H1 (cell line): ENCODE measurements around the gene BLNK. TPM values are rescaled to one million over a fixed set of nuclear protein-coding genes. Genes with fewer than 3 reads are reported as not detected.

Source experiments
- CTCF ChIA-PET: fragments of 300-600 bp; sonication (Branson Sonifier 250); formaldehyde crosslinking; loops from one replicate; lab custom pipeline; 2021; ENCODE audit not compliant: partially characterized antibody; lab: Charles Lee
- POLR2A ChIA-PET: fragments of 300-600 bp; sonication (Branson Sonifier 250); formaldehyde crosslinking; loops from one replicate; lab custom pipeline; 2021; ENCODE audit warnings: inconsistent platforms; ENCODE audit not compliant: partially characterized antibody; lab: Charles Lee
- DNase-seq, 2 experiments: peaks; one replicate each; pipeline versions ENCODE4 v3.0.0 to v3.0.0-alpha.2; 2010 to 2022; ENCODE audit warnings: low spot score in 2 of 2, low read depth in 1 of 2, mixed read lengths in 1 of 2
- FAIRE-seq: peaks from 2 replicates; lab custom pipeline; 2011; peaks lifted over from hg19 to GRCh38; lab: Jason Lieb, UNC
- H2AFZ ChIP-seq: 2 replicates; pipeline ENCODE4 v1.8.1; 2012; ENCODE audit warnings: low read length, inconsistent platforms
- H2AK5ac ChIP-seq: 2 replicates; pipeline ENCODE4 v1.6.1; 2013; ENCODE audit warnings: low read depth, low read length
- H2BK120ac ChIP-seq: replicated peaks from 2 replicates; pipeline ENCODE3; 2013; ENCODE audit warnings: low read depth, low read length, inconsistent platforms
- H2BK12ac ChIP-seq: 2 replicates; pipeline ENCODE4 v1.6.1; 2013; ENCODE audit warnings: low read depth, low read length
- H2BK15ac ChIP-seq: 2 replicates; pipeline ENCODE4 v1.6.1; 2013; ENCODE audit warnings: low read length
- H2BK20ac ChIP-seq: 2 replicates; pipeline ENCODE4 v1.6.1; 2013; ENCODE audit warnings: low read length
- H2BK5ac ChIP-seq: 2 replicates; pipeline ENCODE4 v1.6.1; 2013; ENCODE audit warnings: low read depth, low read length
- H3K14ac ChIP-seq: 2 replicates; pipeline ENCODE4 v1.6.1; 2013; ENCODE audit warnings: inconsistent platforms; ENCODE audit not compliant: insufficient read length
- H3K18ac ChIP-seq: 2 replicates; pipeline ENCODE4 v1.6.1; 2013; ENCODE audit warnings: low read length; ENCODE audit errors: extremely low read depth
- H3K23ac ChIP-seq: 2 replicates; pipeline ENCODE4 v1.6.1; 2013; ENCODE audit warnings: inconsistent platforms; ENCODE audit not compliant: insufficient read length
- H3K23me2 ChIP-seq: 2 replicates; pipeline ENCODE4 v1.6.1; 2013; ENCODE audit warnings: low read depth, low read length
- H3K27ac ChIP-seq: 2 replicates; pipeline ENCODE4 v1.6.1; 2011; ENCODE audit warnings: low read depth, low read length, inconsistent platforms
- H3K27me3 ChIP-seq, 4 experiments: replicated peaks in 1 of 4; 1 replicate in 1 of 4; 2 replicates in 3 of 4; pipeline versions ENCODE4 v1.6.1 to v1.8.1; 2011 to 2013; ENCODE audit warnings: low read length in 3 of 4, mild to moderate bottlenecking in 3 of 4, inconsistent platforms in 2 of 4, mixed read lengths in 2 of 4, moderate library complexity in 1 of 4; ENCODE audit not compliant: control insufficient read depth in 3 of 4, insufficient read depth in 3 of 4; ENCODE audit errors: extremely low read depth in 1 of 4
- H3K36me3 ChIP-seq, 4 experiments: 2 replicates each; pipeline versions ENCODE4 v1.6.1 to v1.8.1; 2011 to 2013; ENCODE audit warnings: mild to moderate bottlenecking in 4 of 4, low read length in 3 of 4, moderate library complexity in 2 of 4, control low read depth in 1 of 4, inconsistent platforms in 1 of 4; ENCODE audit not compliant: insufficient read depth in 4 of 4, control insufficient read depth in 2 of 4
- H3K4ac ChIP-seq: replicated peaks from 2 replicates; pipeline ENCODE3; 2013; ENCODE audit warnings: low read length, low read depth, mixed read lengths, inconsistent platforms; ENCODE audit not compliant: insufficient read length
- H3K4me1 ChIP-seq, 4 experiments: replicated peaks in 1 of 4; 1 replicate in 1 of 4; 2 replicates in 3 of 4; pipeline versions ENCODE4 v1.6.1 to v1.8.1; 2011 to 2013; ENCODE audit warnings: low read length in 3 of 4, inconsistent platforms in 2 of 4, mixed read lengths in 1 of 4; ENCODE audit not compliant: insufficient read depth in 4 of 4, control insufficient read depth in 3 of 4
- H3K4me2 ChIP-seq, 2 experiments: 2 replicates each; pipeline versions ENCODE4 v1.6.1 to v1.8.1; 2011 to 2013; ENCODE audit warnings: low read depth in 2 of 2, low read length in 2 of 2, control low read depth in 1 of 2, inconsistent platforms in 1 of 2, mild to moderate bottlenecking in 1 of 2; ENCODE audit not compliant: insufficient read depth in 1 of 2
- H3K4me3 ChIP-seq, 4 experiments: fragments of 200-600, 300-600 bp in 1 of 4; sonication (generic), shearing (Covaris generic), sonication (Bioruptor Twin) in 1 of 4; 2 replicates each; pipeline versions ENCODE4 v1.5.1 to v1.8.1; 2011 to 2016; ENCODE audit warnings: low read length in 4 of 4, low read depth in 3 of 4, control low read depth in 2 of 4, inconsistent platforms in 2 of 4, mild to moderate bottlenecking in 2 of 4, mixed read lengths in 1 of 4, moderate library complexity in 1 of 4; ENCODE audit not compliant: insufficient read depth in 2 of 4; ENCODE audit errors: extremely low read depth in 1 of 4
- H3K56ac ChIP-seq: replicated peaks from 2 replicates; pipeline ENCODE3; 2013; ENCODE audit warnings: low read depth, mild to moderate bottlenecking, mixed read lengths, low read length, inconsistent platforms; ENCODE audit not compliant: insufficient read length
- H3K79me1 ChIP-seq: 2 replicates; pipeline ENCODE4 v1.6.1; 2013; ENCODE audit warnings: low read depth, low read length, control low read depth
- H3K79me2 ChIP-seq, 2 experiments: 2 replicates each; pipeline versions ENCODE4 v1.6.1 to v1.8.1; 2012 to 2013; ENCODE audit warnings: low read length in 2 of 2, mild to moderate bottlenecking in 2 of 2, inconsistent platforms in 1 of 2; ENCODE audit not compliant: insufficient read depth in 2 of 2, control insufficient read depth in 1 of 2
- H3K9ac ChIP-seq, 4 experiments: replicated peaks in 1 of 4; 1 replicate in 1 of 4; 2 replicates in 3 of 4; pipeline versions ENCODE4 v1.6.1 to v1.8.1; 2011 to 2013; ENCODE audit warnings: low read depth in 3 of 4, low read length in 3 of 4, control low read depth in 2 of 4, mild to moderate bottlenecking in 2 of 4, moderate library complexity in 2 of 4, inconsistent platforms in 1 of 4; ENCODE audit errors: extremely low read depth in 1 of 4
- H3K9me3 ChIP-seq, 2 experiments: 2 replicates each; pipeline versions ENCODE4 v1.6.1 to v1.8.1; 2012 to 2013; ENCODE audit warnings: mild to moderate bottlenecking in 2 of 2, moderate library complexity in 2 of 2, control low read depth in 1 of 2, inconsistent platforms in 1 of 2, low read depth in 1 of 2, low read length in 1 of 2, mixed read lengths in 1 of 2; ENCODE audit not compliant: insufficient read depth in 2 of 2
- H4K20me1 ChIP-seq, 2 experiments: replicated peaks in 1 of 2; 2 replicates each; pipeline versions ENCODE3 to v1.8.1; 2011 to 2013; ENCODE audit warnings: inconsistent platforms in 2 of 2, low read length in 2 of 2, mild to moderate bottlenecking in 1 of 2; ENCODE audit not compliant: insufficient read depth in 2 of 2, control insufficient read depth in 1 of 2
- H4K5ac ChIP-seq: 2 replicates; pipeline ENCODE4 v1.6.1; 2013; ENCODE audit warnings: low read length, low read depth, mixed read lengths, inconsistent platforms; ENCODE audit not compliant: insufficient read length
- H4K8ac ChIP-seq: 2 replicates; pipeline ENCODE4 v1.8.0; 2013; ENCODE audit warnings: mild to moderate bottlenecking, moderate library complexity, low read length, inconsistent platforms; ENCODE audit not compliant: insufficient read depth; ENCODE audit errors: extremely low read depth
- H4K91ac ChIP-seq: replicated peaks from 2 replicates; pipeline ENCODE3; 2013; ENCODE audit warnings: low read length, mixed read lengths, inconsistent platforms; ENCODE audit not compliant: insufficient read length
- WGBS, 2 experiments: shearing (Covaris generic) in 1 of 2; methylation state at CpG; one replicate each; pipeline versions ENCODE4 v1.1.6 to v1.1.7; 2013 to 2015; ENCODE audit warnings: low lambda C conversion rate in 2 of 2, mixed read lengths in 2 of 2, inconsistent platforms in 1 of 2, low coverage in 1 of 2, missing lambda C conversion rate in 1 of 2; ENCODE audit not compliant: insufficient replicate concordance in 2 of 2, insufficient coverage in 1 of 2, insufficient read length in 1 of 2; ENCODE audit errors: extremely low coverage in 1 of 2, missing lambda C conversion rate in 1 of 2; 5-methylcytosine and 5-hydroxymethylcytosine counted together
- polyA plus RNA-seq, 7 experiments: library from polyadenylated mRNA; depleted of rRNA in 3 of 7; stranded (reverse) in 5 of 7; unstranded in 2 of 7; fragments of >200 nt in 5 of 7; fragments of 200-250 nt in 2 of 7; gene quantifications; 1 replicate in 5 of 7; 2 replicates in 1 of 7; 4 replicates in 1 of 7; pipeline versions ENCODE4 v1.2.1 to v1.2.3, GENCODE V29; 2011 to 2013; ENCODE audit warnings: missing spikeins in 2 of 7, mixed read lengths in 2 of 7
- total RNA-seq: library from RNA; stranded (reverse); fragmentation: NEBNext Ultra II Directional; extraction: Animal tissue kit (Norgen Biotek cat#: 25700); gene quantifications from 2 replicates; pipeline ENCODE4 v1.2.1, GENCODE V29; 2021
- TF ChIP-seq, protein P1 (sequence below): IDR thresholded peaks from 2 replicates; pipeline ENCODE4 v1.6.1; 2012; ENCODE audit warnings: inconsistent platforms

The BLNK gene
- total and polyA plus RNA-seq, 2 of the 8 experiments (the other 6 are each of a cell fraction or from before 2014, with no cell fraction given) = not detected

DNA sequence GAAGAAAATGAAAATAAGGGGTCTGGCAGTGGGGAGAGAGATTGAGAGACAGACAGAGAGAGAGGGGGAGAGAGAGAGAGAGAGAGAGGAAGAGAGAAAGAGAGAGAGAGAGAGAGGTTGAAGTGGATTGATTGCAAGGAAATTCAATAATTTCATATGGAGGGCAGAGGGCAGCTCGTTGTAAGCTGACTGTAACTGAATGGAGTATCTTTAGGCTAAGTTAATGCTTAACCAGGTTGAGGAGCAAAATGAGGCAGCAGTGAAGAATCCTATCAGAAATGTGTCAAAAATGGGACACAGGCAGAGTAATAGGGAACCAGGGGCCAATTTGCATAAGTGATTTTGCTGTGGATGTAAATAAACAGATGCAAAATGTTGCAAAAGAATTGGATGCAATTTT is 21.0 kb downstream of the BLNK start:
- no peak overlapping the region for H3K18ac ChIP-seq
- no peak overlapping the region for H3K56ac ChIP-seq
- H3K4me1 ChIP-seq = no peaks in the 10 kb centered on the region; a peak in 1 of 7 replicates
- no peak overlapping the region for H3K14ac ChIP-seq
- no peak overlapping the region; the same call in 1 of the 2 replicates for H2AFZ ChIP-seq
- no peaks in the 10 kb centered on the region for H3K9me3 ChIP-seq
- no peak overlapping the region for H4K8ac ChIP-seq
- TF ChIP-seq, protein P1, sequence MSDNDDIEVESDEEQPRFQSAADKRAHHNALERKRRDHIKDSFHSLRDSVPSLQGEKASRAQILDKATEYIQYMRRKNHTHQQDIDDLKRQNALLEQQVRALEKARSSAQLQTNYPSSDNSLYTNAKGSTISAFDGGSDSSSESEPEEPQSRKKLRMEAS = no peak
- TF ChIP-seq, all 59 proteins: peak for 0
- no peak overlapping the region for H4K91ac ChIP-seq
- H2BK5ac ChIP-seq = no peak overlapping the region
- POLR2A ChIA-PET = no interaction called here
- no peak overlapping the region for H4K5ac ChIP-seq
- no peak for FAIRE-seq
- no peak overlapping the region for H2BK12ac ChIP-seq
- no peaks in the 10 kb centered on the region for H3K79me1 ChIP-seq
- H2AK5ac ChIP-seq = no peak overlapping the region
- H3K36me3 ChIP-seq = no peaks in the 10 kb centered on the region
- no peaks in the 10 kb centered on the region for H3K23me2 ChIP-seq
- H3K4me2 ChIP-seq = no peak overlapping the region
- no peak overlapping the region for H3K4me3 ChIP-seq
- no peak overlapping the region for H2BK15ac ChIP-seq
- CTCF ChIA-PET = interaction anchor here (1.9 kb wide), 1 partner anchor 21 kb away, joined by 12 read pairs; no protein-coding TSS in a partner anchor
- H2BK120ac ChIP-seq = no peak overlapping the region
- 76% methylated on average over 1 of the region's 1 CpG; no CpG with 5 or more reads in 1 of the 2 experiments for WGBS, 2 experiments
- no peaks in the 10 kb centered on the region for H3K79me2 ChIP-seq
- DNase-seq = no peak
- H3K9ac ChIP-seq = no peak overlapping the region
- no peaks in the 10 kb centered on the region; a peak in 1 of 7 replicates for H3K27me3 ChIP-seq
- no peak overlapping the region for H3K27ac ChIP-seq
- H3K4ac ChIP-seq = no peak overlapping the region
- no peaks in the 10 kb centered on the region for H4K20me1 ChIP-seq
- no peak overlapping the region for H2BK20ac ChIP-seq
- no peak overlapping the region for H3K23ac ChIP-seq
